ENCODE results near the gene SP100. TPM values are rescaled to one million over a fixed set of nuclear protein-coding genes. Genes with fewer than 3 reads are reported as not detected.

The SP100 gene
- total RNA-seq, 4 donors from 2014 or later = 106 to 498 (median 127) TPM

- DNase-seq = no peak
- TF ChIP-seq CTCF (IDR thresholded peaks at IDR 0.05) = no peak
- TF ChIP-seq POLR2A (IDR thresholded peaks at IDR 0.05) = no peak
- Histone ChIP-seq H3K4me3 (no peak overlapping the region), H3K27me3 (no peaks in the 10 kb centered on the region), H3K9me3 (no peaks in the 10 kb centered on the region), H3K27ac (no peak overlapping the region), H3K4me1 (no peaks in the 10 kb centered on the region), H3K36me3 (no peaks in the 10 kb centered on the region)
These were observed 136.2 kb downstream of the SP100 start for GRCh38 chr2:230552181-230552580.

GRCh38 chr2:230557065-230557464, 141.1 kb downstream of the SP100 start:
- no peaks in the 10 kb centered on the region for H3K9me3 ChIP-seq
- H3K27me3 ChIP-seq = no peaks in the 10 kb centered on the region
- no peak overlapping the region for H3K27ac ChIP-seq
- DNase-seq = no peak
- H3K4me1 ChIP-seq = no peaks in the 10 kb centered on the region
- H3K36me3 ChIP-seq = no peaks in the 10 kb centered on the region
- TF ChIP-seq CTCF (IDR thresholded peaks at IDR 0.05) = no peak
- TF ChIP-seq POLR2A (IDR thresholded peaks at IDR 0.05) = no peak
- no peak overlapping the region for H3K4me3 ChIP-seq

GRCh38 chr2:230564805-230565779, 149.1 kb downstream of the SP100 start:
- peak overlapping the region in 1 of 4 donors; percentile 54 for H3K27ac ChIP-seq
- DNase-seq = peak in 1 of 3 donors; percentile 38
- no peaks in the 10 kb centered on the region for H3K36me3 ChIP-seq
- H3K9me3 ChIP-seq = no peaks in the 10 kb centered on the region
- H3K27me3 ChIP-seq = no peaks in the 10 kb centered on the region
- H3K4me1 ChIP-seq = no peaks in the 10 kb centered on the region
- TF ChIP-seq POLR2A (IDR thresholded peaks at IDR 0.05) = no peak
- TF ChIP-seq CTCF (IDR thresholded peaks at IDR 0.05) = no peak
- H3K4me3 ChIP-seq = no peak overlapping the region

GRCh38 chr2:230569298-230569697, 153.3 kb downstream of the SP100 start:
- H3K27ac ChIP-seq = no peak overlapping the region
- H3K4me3 ChIP-seq = no peak overlapping the region
- no peaks in the 10 kb centered on the region for H3K4me1 ChIP-seq
- no peaks in the 10 kb centered on the region for H3K36me3 ChIP-seq
- DNase-seq = no peak
- H3K27me3 ChIP-seq = no peaks in the 10 kb centered on the region
- H3K9me3 ChIP-seq = peaks cover 0 to 4% (median 0%) of the 10 kb centered on the region in 4 donors
- no peak for TF ChIP-seq CTCF (IDR thresholded peaks at IDR 0.05)
- no peak for TF ChIP-seq POLR2A (IDR thresholded peaks at IDR 0.05)

GRCh38 chr2:230570987-230571386, 155.0 kb downstream of the SP100 start:
- TF ChIP-seq CTCF (IDR thresholded peaks at IDR 0.05) = no peak
- H3K27me3 ChIP-seq = no peaks in the 10 kb centered on the region
- no peaks in the 10 kb centered on the region for H3K4me1 ChIP-seq
- H3K36me3 ChIP-seq = no peaks in the 10 kb centered on the region
- no peak overlapping the region for H3K27ac ChIP-seq
- H3K9me3 ChIP-seq = peaks cover 0 to 4% (median 0%) of the 10 kb centered on the region in 4 donors
- DNase-seq = no peak
- H3K4me3 ChIP-seq = no peak overlapping the region
